CD4-positive, alpha-beta memory T cell (primary cell): Measurements from ENCODE around the gene IFITM2. TPM values are rescaled to one million over a fixed set of nuclear protein-coding genes. Genes with fewer than 3 reads are reported as not detected.
"Not testable (repeated sequence)": the region's sequence is repeated elsewhere in the genome, so short reads cannot be mapped to it uniquely, and the experiment has no call there.

Experiments used
- CTCF ChIA-PET: fragments of 350-600 bp; sonication (Branson Sonifier 250); formaldehyde crosslinking; loops from one replicate; lab custom pipeline; 2021; ENCODE audit warnings: inconsistent platforms; ENCODE audit not compliant: partially characterized antibody; lab: Charles Lee
- POLR2A ChIA-PET: fragments of 350-600 bp; sonication (Branson Sonifier 250); formaldehyde crosslinking; loops from one replicate; lab custom pipeline; 2021; ENCODE audit not compliant: partially characterized antibody; lab: Charles Lee
- DNase-seq, 5 donors: peaks; one replicate each; pipeline versions ENCODE4 v3.0.0 to v3.0.0-alpha.2; 2020 to 2022; ENCODE audit warnings: mixed read lengths in 1 of 5
- H3K27ac ChIP-seq: one replicate; pipeline ENCODE4 v1.7.0; 2013; ENCODE audit warnings: low read depth, low read length
- H3K27me3 ChIP-seq: 2 replicates; pipeline ENCODE4 v1.7.0; 2013; ENCODE audit warnings: mild to moderate bottlenecking, low read length, moderate library complexity; ENCODE audit not compliant: insufficient read depth
- H3K36me3 ChIP-seq: 2 replicates; pipeline ENCODE4 v1.7.0; 2013; ENCODE audit warnings: mild to moderate bottlenecking, low read length, moderate library complexity; ENCODE audit not compliant: insufficient read depth
- H3K4me1 ChIP-seq: 2 replicates; pipeline ENCODE4 v1.7.0; 2013; ENCODE audit warnings: mild to moderate bottlenecking, low read length, moderate library complexity; ENCODE audit not compliant: insufficient read depth
- H3K4me3 ChIP-seq, 2 donors: one replicate each; pipeline ENCODE4 v1.7.0; 2013; ENCODE audit warnings: low read length in 2 of 2, mild to moderate bottlenecking in 1 of 2
- H3K9me3 ChIP-seq, 2 donors: one replicate each; pipeline ENCODE4 v1.7.0; 2013; ENCODE audit warnings: low read length in 2 of 2, control low read depth in 1 of 2; ENCODE audit not compliant: control insufficient read depth in 1 of 2
- H3K27ac Mint-ChIP-seq, 7 donors: one replicate each; pipeline ENCODE4 v1.8.0; 2020 to 2021; ENCODE audit warnings: mixed read lengths in 7 of 7, mild to moderate bottlenecking in 6 of 7, inconsistent platforms in 3 of 7, moderate library complexity in 3 of 7
- H3K27me3 Mint-ChIP-seq, 2 donors: one replicate each; pipeline ENCODE4 v1.8.0; 2020 to 2021; ENCODE audit warnings: mixed read lengths in 2 of 2
- H3K36me3 Mint-ChIP-seq, 2 donors: one replicate each; pipeline ENCODE4 v1.8.0; 2020 to 2021; ENCODE audit warnings: mixed read lengths in 2 of 2, inconsistent platforms in 1 of 2, mild to moderate bottlenecking in 1 of 2
- H3K4me1 Mint-ChIP-seq, 4 donors: one replicate each; pipeline ENCODE4 v1.8.0; 2020 to 2021; ENCODE audit warnings: mixed read lengths in 4 of 4, mild to moderate bottlenecking in 1 of 4
- H3K4me3 Mint-ChIP-seq, 8 donors: one replicate each; pipeline ENCODE4 v1.8.0; 2020 to 2021; ENCODE audit warnings: mixed read lengths in 8 of 8, mild to moderate bottlenecking in 7 of 8, moderate library complexity in 6 of 8, inconsistent platforms in 3 of 8
- H3K9me3 Mint-ChIP-seq, 8 donors: one replicate each; pipeline ENCODE4 v1.8.0; 2020 to 2021; ENCODE audit warnings: mixed read lengths in 8 of 8, mild to moderate bottlenecking in 5 of 8, inconsistent platforms in 3 of 8, moderate library complexity in 1 of 8
- intact Hi-C: fragments of 100-400 bp; cut with micrococcal nuclease; formaldehyde crosslinking; loops from one replicate; pipeline ENCODE4 v1.15.1; 2023
- polyA plus RNA-seq, 2 donors: library from polyadenylated mRNA; unstranded; fragments of 300-500 nt; fragmentation: Illumina TruSeq; gene quantifications; one replicate each; pipeline ENCODE4 v1.2.3, GENCODE V29; 2021
- total RNA-seq, 2 experiments: library from RNA; stranded (reverse); gene quantifications; one replicate each; pipeline ENCODE4 v1.2.3, GENCODE V29; 2021

Gene IFITM2
- total and polyA plus RNA-seq, 4 experiments from 2014 or later: 202 to 3,716 (median 1,347) TPM

DNA sequence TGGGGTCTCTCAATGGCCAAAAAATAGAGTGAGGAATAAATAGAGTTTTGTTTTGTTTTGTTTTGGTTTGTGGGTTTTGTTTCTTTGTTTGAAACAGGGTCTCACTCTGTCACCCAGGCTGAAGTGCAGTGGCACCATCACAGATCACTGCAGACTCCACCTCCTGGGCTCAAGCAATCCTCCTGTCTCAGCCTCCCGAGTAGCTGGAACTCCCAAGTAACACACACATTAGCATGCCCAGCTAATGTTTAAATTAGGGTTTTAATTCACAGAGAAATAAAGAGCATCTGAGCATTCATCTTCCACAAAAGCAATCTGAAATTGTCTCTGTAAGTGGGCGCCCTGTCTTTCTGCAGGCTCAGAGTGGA lies 22.3 kb downstream of the IFITM2 start:
- Histone ChIP-seq H3K36me3 (no peaks in the 10 kb centered on the region), H3K27ac (no peak overlapping the region), H3K27me3 (no peaks in the 10 kb centered on the region), H3K9me3 (no peaks in the 10 kb centered on the region), H3K4me1 (peaks cover 50% of the 10 kb centered on the region), H3K4me3 (no peak overlapping the region)
- Mint-ChIP-seq H3K27ac (peak overlapping the region in 6 of 7 donors; percentile 65 to 89 (median 80)), H3K4me1 (peaks cover 29 to 76% (median 48%) of the 10 kb centered on the region in 4 donors), H3K27me3 (no peaks in the 10 kb centered on the region), H3K4me3 (peak overlapping the region in 5 of 8 donors; percentile 4 to 43 (median 36)), H3K36me3 (no peaks in the 10 kb centered on the region), H3K9me3 (peaks cover 0 to 2% (median 0%) of the 10 kb centered on the region in 8 donors)
- no peak for DNase-seq
- ChIA-PET CTCF (interaction anchor here (0.7 to 2.8 kb wide), 4 partner anchors 9 to 24 kb away, joined by 4 to 18 read pairs (median 7); no protein-coding TSS in a partner anchor), POLR2A (interaction anchor here (1.3 to 1.9 kb wide), 5 partner anchors 13 to 42 kb away, joined by 4 to 16 read pairs (median 6); partner anchors contain the start of gene PGGHG)
- intact Hi-C loops: no loop called here

DNA sequence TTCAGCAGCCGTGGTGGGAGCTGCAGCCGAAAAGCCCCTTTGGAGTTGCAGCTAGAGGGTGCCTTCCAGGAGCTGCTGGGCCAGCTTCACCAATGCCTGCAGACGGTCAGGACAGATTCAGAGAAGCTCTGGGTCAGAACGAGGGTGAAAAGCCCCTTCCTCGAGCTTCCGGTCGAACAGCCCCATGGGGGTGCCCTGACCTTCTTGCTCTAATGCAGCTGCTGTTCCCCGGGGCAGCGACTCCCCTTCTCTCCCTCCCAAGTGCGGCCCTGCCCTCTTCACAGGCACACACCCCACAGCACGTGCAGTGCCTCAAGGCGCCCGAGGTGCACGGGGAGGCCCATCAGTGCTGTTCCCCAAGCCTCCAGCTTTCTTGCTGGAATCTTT lies 22.7 kb downstream of the IFITM2 start:
- Mint-ChIP-seq H3K36me3 (no peaks in the 10 kb centered on the region), H3K4me1 (peaks cover 28 to 72% (median 47%) of the 10 kb centered on the region in 4 donors), H3K9me3 (peaks cover 0 to 2% (median 0%) of the 10 kb centered on the region in 8 donors), H3K4me3 (peak overlapping the region in 3 of 8 donors; percentile 13 to 72 (median 36)), H3K27me3 (no peaks in the 10 kb centered on the region), H3K27ac (peak overlapping the region in 3 of 7 donors; percentile 19 to 83 (median 30))
- CTCF ChIA-PET: interaction anchor here (1.9 to 2.8 kb wide), 3 partner anchors 9 to 24 kb away, joined by 4 to 18 read pairs (median 10); no protein-coding TSS in a partner anchor
- no peaks in the 10 kb centered on the region for H3K27me3 ChIP-seq
- H3K27ac ChIP-seq: no peak overlapping the region
- DNase-seq: no peak
- H3K9me3 ChIP-seq: no peaks in the 10 kb centered on the region
- no peaks in the 10 kb centered on the region for H3K36me3 ChIP-seq
- POLR2A ChIA-PET: interaction anchor here (1.0 to 1.9 kb wide), 4 partner anchors 17 to 42 kb away, joined by 3 to 16 read pairs (median 6); partner anchors contain the start of gene PGGHG
- H3K4me1 ChIP-seq: peaks cover 50% of the 10 kb centered on the region
- intact Hi-C loops: no loop called here
- no peak overlapping the region for H3K4me3 ChIP-seq

DNA sequence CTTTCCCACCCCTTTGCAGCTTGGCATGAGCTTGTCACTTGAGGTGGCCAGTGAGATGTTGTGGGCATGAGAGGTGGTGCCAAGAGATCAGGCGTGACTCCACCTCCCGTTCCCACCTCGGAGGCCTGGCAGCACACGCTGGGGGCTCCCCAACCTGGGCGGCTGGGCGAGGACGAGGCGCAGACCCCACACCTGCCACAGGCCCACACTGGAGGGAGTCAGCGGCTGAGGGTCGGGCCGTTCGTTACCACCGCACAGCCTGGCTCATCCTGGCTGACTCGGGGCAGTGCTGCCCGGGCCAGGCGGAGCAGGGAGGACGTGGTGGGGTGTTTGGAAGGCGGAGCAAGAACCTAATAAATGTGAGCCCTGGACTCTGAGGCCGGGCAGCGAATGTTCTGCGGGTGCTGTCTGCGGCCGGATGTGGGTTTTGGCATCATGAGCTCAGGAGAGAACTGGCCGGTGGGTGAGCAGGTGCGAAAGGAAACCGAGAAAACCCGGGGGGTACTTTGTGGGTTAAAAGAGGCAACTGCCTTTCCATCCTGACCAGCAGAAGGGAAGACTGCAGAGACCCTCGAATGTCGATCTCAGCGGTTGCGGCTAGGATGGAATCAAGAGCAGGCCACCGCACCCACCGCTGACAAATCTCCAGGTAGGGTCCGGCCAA lies 23.2 kb downstream of the IFITM2 start:
- H3K9me3 ChIP-seq: no peaks in the 10 kb centered on the region
- no peak overlapping the region for H3K27ac ChIP-seq
- Mint-ChIP-seq H3K36me3 (no peaks in the 10 kb centered on the region), H3K4me3 (peak overlapping the region; percentile 22 to 79 (median 72)), H3K27me3 (no peaks in the 10 kb centered on the region), H3K27ac (peak overlapping the region in 6 of 7 donors; percentile 27 to 80 (median 68)), H3K9me3 (peaks cover 0 to 2% (median 0%) of the 10 kb centered on the region in 8 donors), H3K4me1 (peaks cover 26 to 69% (median 44%) of the 10 kb centered on the region in 4 donors)
- intact Hi-C loops: no loop called here
- ChIA-PET POLR2A (interaction anchor here (1.0 to 1.9 kb wide), 3 partner anchors 16 to 43 kb away, joined by 3 to 16 read pairs (median 7); partner anchors contain the start of gene PGGHG), CTCF (interaction anchor here (1.2 to 2.8 kb wide), 4 partner anchors 8 to 23 kb away, joined by 4 to 18 read pairs (median 8); no protein-coding TSS in a partner anchor)
- H3K36me3 ChIP-seq: no peaks in the 10 kb centered on the region
- H3K27me3 ChIP-seq: no peaks in the 10 kb centered on the region
- H3K4me3 ChIP-seq: no peak overlapping the region
- H3K4me1 ChIP-seq: peaks cover 46% of the 10 kb centered on the region
- DNase-seq: no peak

DNA sequence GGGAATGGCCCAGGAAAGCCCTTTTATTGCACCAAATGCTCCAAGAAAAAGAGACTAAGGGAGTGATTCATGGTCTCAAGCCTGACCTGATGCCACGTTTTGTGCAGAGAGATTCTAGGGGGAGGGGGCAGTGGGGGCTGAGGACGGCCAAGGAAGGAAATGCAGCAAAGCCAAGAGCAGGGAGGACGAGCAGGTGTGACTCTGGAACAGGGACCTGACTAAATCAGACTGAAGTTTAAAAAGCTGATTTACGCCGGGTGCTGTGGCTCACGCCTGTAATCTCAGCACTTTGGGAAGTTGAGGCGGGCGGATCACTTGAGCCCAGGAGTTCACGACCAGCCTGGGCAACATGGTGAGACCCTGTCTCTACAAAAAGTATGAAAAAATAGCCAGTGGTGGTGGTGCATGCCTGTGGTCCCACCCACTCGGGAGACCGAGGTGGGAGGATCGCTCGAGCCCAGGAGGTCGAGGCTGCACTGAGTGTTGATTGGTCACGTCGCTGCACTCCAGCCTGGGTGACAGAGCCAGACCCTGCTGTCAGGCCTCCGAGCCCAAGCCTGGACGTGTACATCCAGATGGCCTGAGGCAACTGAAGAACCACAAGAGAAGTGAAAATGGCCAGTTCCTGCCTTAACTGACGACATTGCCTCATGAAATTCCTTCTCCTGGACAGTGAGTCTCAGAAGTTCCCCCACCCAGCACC lies 23.9 kb downstream of the IFITM2 start:
- intact Hi-C loops: no loop called here
- no peak for DNase-seq
- Mint-ChIP-seq H3K9me3 (peaks cover 0 to under 1% (median 0%) of the 10 kb centered on the region in 8 donors), H3K36me3 (no peaks in the 10 kb centered on the region), H3K27ac (peak overlapping the region in 3 of 7 donors; percentile 64 to 73 (median 72)), H3K4me1 (peaks cover 19 to 69% (median 42%) of the 10 kb centered on the region in 4 donors), H3K4me3 (peak overlapping the region; percentile 22 to 79 (median 72)), H3K27me3 (no peaks in the 10 kb centered on the region)
- Histone ChIP-seq H3K9me3 (no peaks in the 10 kb centered on the region), H3K4me3 (no peak overlapping the region), H3K36me3 (no peaks in the 10 kb centered on the region), H3K4me1 (peaks cover 43% of the 10 kb centered on the region), H3K27ac (no peak overlapping the region), H3K27me3 (no peaks in the 10 kb centered on the region)
- ChIA-PET POLR2A (no interaction called here), CTCF (interaction anchor here (1.2 kb wide), 1 partner anchor 15 kb away, joined by 5 read pairs; no protein-coding TSS in a partner anchor)

DNA sequence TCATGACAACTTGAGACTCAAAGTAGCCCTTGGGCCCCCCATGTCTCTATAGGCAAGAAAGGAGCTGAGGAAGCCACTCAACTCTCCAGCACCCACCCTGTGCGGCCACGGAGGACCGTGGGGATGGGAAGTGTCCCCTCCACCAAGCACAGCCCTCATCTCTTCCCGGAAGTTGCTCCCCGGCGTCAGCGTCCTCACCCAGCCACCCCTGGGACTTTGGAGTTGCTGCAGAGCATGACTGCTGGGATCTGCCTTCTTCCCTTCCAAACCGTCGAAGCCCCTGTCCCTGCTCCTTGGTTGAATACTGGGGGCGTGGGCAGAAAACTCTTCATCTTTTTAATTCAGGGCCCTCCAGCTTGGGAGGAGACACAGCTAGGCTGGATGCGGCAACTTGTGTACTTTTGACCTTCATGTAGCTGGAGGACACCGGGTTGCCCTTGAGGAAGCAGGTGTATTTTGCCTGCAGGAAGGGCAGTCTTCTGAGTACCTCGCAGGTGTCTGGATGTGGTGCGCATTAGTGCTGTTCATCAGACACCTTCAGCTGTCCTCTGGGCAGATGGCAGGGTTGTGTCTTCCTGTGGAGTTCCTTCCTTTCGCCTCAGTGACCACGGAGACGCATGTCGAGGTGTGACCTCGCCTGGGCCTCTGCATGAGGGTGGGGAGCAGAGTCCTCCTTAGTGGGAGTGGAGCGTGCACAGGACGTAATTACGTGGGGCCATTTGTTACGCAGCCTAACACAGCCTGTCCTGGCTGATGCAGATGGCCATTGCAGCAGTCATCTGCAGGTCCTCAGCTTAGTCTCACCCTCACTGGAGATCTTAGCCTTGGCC lies 25.2 kb downstream of the IFITM2 start:
- no peaks in the 10 kb centered on the region for H3K27me3 Mint-ChIP-seq
- H3K27ac Mint-ChIP-seq: no peak overlapping the region

DNA sequence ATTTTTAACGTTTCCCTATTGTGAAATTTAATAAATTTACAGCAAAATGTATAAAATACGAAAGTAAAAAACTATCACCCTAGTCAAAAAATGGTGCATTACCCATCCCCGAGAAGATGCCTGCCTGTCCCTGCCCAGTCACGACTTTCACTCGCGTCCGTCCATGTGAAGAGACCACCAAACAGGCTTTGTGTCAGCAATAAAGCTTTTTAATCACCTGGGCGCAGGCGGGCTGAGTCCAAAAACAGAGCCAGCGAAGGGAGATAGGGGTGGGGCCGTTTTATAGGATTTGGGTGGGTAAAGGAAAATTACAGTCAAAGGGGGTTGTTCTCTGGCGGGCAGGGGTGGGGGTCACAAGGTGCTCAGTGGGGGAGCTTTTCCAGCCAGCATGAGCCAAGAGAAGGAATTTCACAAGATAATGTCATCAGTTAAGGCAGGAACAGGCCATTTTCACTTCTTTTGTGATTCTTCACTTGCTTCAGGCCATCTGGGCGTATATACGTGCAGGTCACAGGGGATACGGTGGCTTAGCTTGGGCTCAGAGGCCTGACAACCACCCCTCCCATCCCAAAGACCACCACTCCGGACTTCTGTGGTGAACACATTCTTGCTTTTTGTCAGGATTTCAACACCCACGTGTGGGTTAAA lies 26.1 kb downstream of the IFITM2 start:
- H3K4me3 ChIP-seq, CTCF ChIA-PET, H3K36me3 ChIP-seq, H3K27me3 ChIP-seq, intact Hi-C loops, H3K4me3 Mint-ChIP-seq, H3K27ac Mint-ChIP-seq, POLR2A ChIA-PET, H3K27me3 Mint-ChIP-seq, H3K36me3 Mint-ChIP-seq, H3K27ac ChIP-seq, DNase-seq, H3K9me3 Mint-ChIP-seq, H3K9me3 ChIP-seq: not testable (repeated sequence)
- peaks cover 17 to 55% (median 33%) of the 10 kb centered on the region in 4 donors for H3K4me1 Mint-ChIP-seq
- H3K4me1 ChIP-seq: peaks cover 33% of the 10 kb centered on the region

More for the DNA sequence above, 25.2 kb downstream of the IFITM2 start:
- H3K9me3 ChIP-seq: no peaks in the 10 kb centered on the region
- H3K4me3 ChIP-seq: no peak overlapping the region
- Mint-ChIP-seq H3K36me3 (no peaks in the 10 kb centered on the region), H3K9me3 (no peaks in the 10 kb centered on the region), H3K4me1 (peaks cover 17 to 60% (median 38%) of the 10 kb centered on the region in 4 donors), H3K4me3 (peak overlapping the region in 3 of 8 donors; percentile 38 to 45 (median 43))
- no peaks in the 10 kb centered on the region for H3K27me3 ChIP-seq
- CTCF ChIA-PET: no interaction called here
- H3K36me3 ChIP-seq: no peaks in the 10 kb centered on the region
- POLR2A ChIA-PET: no interaction called here
- no peak for DNase-seq
- H3K27ac ChIP-seq: no peak overlapping the region
- intact Hi-C loops: no loop called here
- H3K4me1 ChIP-seq: peaks cover 33% of the 10 kb centered on the region
